Measurements from ENCODE around the gene PSMG4.

DNA sequence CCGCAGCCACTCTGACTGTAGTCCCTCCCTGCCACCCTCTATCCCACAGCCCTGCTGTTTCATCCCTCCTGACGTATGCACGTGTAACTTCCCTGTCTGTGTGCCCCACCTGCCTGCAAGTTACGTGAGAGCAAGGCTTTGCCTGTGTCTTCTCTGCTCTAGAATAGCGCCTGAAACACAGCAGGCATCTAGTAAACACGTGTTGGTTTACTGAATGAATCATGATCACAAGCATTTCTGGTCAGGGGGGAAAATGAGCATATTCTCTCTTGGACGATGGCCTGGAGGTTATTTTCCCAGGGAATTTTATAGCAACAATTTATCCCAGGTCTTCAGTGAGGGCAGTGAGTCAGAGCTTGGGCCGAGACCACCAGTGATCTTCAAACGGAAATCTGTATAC, 38.3 kb downstream of the PSMG4 start:
- TF ChIP-seq POLR2AphosphoS5 (IDR thresholded peaks at IDR 0.05; ENCODE audit: low read depth, low read length) (no peak), SIN3A (IDR thresholded peaks at IDR 0.05; ENCODE audit: borderline replicate concordance, insufficient read depth, low read length) (no peak), TAF1 (IDR thresholded peaks at IDR 0.05; ENCODE audit: borderline replicate concordance, insufficient read depth, low read length) (no peak)
- TF ChIP-seq, protein P1, sequence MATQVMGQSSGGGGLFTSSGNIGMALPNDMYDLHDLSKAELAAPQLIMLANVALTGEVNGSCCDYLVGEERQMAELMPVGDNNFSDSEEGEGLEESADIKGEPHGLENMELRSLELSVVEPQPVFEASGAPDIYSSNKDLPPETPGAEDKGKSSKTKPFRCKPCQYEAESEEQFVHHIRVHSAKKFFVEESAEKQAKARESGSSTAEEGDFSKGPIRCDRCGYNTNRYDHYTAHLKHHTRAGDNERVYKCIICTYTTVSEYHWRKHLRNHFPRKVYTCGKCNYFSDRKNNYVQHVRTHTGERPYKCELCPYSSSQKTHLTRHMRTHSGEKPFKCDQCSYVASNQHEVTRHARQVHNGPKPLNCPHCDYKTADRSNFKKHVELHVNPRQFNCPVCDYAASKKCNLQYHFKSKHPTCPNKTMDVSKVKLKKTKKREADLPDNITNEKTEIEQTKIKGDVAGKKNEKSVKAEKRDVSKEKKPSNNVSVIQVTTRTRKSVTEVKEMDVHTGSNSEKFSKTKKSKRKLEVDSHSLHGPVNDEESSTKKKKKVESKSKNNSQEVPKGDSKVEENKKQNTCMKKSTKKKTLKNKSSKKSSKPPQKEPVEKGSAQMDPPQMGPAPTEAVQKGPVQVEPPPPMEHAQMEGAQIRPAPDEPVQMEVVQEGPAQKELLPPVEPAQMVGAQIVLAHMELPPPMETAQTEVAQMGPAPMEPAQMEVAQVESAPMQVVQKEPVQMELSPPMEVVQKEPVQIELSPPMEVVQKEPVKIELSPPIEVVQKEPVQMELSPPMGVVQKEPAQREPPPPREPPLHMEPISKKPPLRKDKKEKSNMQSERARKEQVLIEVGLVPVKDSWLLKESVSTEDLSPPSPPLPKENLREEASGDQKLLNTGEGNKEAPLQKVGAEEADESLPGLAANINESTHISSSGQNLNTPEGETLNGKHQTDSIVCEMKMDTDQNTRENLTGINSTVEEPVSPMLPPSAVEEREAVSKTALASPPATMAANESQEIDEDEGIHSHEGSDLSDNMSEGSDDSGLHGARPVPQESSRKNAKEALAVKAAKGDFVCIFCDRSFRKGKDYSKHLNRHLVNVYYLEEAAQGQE (IDR thresholded peaks at IDR 0.05; ENCODE audit: insufficient read depth in 1 of 2, low read depth in 2 of 2, low read length in 2 of 2) = no peak

Data from PFSK-1 (cell line).